Endometrial microvascular endothelial cells (primary cell): ENCODE measurements around the gene FAM24B. TPM values are rescaled to one million over a fixed set of nuclear protein-coding genes. Genes with fewer than 3 reads are reported as not detected.
"Not testable (repeated sequence)": the region's sequence is repeated elsewhere in the genome, so short reads cannot be mapped to it uniquely, and the experiment has no call there.

Experiments
- in situ Hi-C: cut with HindIII; loops from 2 replicates; pipeline ENCODE4 v1.10.0; 2017; ENCODE audit warnings: low sequenced_read_pairs, low pct_unique_long_range_greater_than_20kb; ENCODE audit errors: inconsistent ontology term
- total RNA-seq: library from RNA; depleted of rRNA; stranded (reverse); fragments of >200 nt; gene quantifications from one replicate; pipeline ENCODE4 v1.2.3, GENCODE V29; 2015; ENCODE audit errors: inconsistent ontology term

The FAM24B gene, protein sequence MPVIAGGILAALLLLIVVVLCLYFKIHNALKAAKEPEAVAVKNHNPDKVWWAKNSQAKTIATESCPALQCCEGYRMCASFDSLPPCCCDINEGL
- 10.5 TPM for total RNA-seq

DNA sequence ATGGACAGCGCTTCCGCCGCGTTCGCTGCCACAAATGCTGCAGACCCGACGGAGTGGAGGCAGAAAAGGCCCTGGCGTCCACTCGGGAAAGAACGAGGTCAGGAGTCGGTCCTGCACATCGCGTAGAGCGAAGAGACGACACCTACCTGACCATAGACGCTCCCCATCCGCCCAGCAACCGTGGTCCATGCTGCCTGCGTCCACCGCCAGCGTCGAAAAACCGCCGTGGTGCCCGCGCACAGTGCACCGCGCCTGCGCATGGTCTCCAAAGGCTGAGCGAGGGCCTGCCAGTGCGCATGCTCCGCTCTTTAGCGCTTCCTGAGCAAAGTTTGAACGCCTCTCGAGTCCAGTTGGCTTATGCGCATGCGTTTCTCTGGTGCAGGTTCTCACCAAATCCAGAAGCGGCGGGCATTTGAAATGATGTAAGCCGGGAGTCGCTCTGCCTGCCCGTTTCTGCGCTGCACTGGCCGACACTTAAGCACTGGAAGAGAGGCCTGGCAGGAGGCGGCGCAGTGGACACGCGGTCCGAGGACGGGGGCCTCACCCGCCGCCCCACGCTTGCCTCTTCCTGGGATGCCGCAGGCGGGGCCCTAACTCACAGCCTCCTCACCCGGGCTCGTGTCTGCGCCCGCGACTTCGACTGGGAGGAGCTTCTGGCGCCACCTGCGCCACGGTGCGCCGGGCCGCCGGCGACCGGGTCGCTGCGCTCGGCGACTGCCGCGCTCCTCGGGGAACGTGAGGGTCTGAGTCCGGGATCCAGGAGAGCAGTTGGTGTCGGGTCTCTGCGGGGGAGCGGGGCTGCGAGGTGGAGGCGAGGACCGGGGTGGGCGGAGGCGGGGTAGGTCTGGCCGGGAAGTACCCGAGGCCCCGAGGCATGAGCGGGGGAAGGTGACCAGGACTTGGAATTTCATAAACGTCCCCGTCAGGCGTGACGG lies at the start of gene FAM24B:
TSS of gene FAM24B (minus strand) at position 243 of the 935 bp plus-strand sequence. CDS start 29,066 bp downstream, outside the sequence.
- in situ Hi-C loops: no loop called here

GRCh38 chr10:122915700-122916099 lies 36.3 kb upstream of the FAM24B start:
- in situ Hi-C loops: no loop called here

DNA sequence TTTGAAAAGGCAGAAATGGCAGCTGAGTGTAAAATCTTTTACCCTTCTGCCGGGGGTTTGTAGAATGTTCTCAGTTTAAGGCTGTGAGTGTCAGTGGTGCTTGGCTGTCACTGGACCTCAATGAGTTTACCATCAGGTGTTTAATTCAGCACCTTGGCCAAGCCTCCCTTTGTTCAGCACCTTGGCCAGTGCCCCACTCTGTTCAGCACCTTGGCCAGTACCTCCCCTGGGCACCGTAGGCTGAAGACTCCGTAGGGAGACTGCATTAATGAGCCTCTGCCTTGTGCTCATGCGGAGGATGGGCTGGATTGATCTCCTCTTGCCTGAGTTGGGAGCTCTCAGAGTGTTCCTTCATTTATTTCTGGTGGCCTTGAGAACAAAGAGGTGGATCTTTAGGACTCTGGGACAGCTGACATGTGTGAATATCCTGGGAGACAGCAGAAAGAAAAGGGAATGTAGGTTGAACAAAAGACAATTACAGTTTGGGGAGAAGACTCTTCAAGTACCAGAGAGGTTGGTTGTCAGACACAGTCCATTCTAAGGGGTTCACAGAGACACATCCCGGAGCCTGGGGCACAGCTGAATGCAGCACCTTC lies 32.6 kb upstream of the FAM24B start:
- in situ Hi-C loops: no loop called here

GRCh38 chr10:122910310-122910709 lies 30.9 kb upstream of the FAM24B start, which contains the start of gene FAM24A:
FAM24A (plus strand) TSS chr10:122910610; CDS start chr10:122911635, 1,025 bp downstream.
- in situ Hi-C loops: no loop called here

DNA sequence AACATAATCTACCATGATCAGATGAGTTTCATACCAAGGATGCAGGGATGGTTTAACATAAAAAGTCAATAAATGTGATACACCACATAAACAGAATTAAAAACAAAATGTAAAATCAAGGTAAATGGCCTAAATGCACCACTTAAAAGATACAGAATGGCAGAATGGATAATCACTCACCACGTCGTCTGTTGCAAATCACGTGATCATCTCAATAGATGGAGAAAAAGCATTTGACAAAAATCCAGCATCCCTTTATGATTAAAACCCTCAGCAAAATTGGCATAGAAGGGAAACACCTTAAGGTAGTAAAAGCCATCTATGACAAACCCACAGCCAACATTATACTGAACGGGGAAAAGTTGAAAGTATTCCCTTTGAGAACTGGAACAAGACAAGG lies 24.5 kb upstream of the FAM24B start:
- in situ Hi-C loops: not testable (repeated sequence)

DNA sequence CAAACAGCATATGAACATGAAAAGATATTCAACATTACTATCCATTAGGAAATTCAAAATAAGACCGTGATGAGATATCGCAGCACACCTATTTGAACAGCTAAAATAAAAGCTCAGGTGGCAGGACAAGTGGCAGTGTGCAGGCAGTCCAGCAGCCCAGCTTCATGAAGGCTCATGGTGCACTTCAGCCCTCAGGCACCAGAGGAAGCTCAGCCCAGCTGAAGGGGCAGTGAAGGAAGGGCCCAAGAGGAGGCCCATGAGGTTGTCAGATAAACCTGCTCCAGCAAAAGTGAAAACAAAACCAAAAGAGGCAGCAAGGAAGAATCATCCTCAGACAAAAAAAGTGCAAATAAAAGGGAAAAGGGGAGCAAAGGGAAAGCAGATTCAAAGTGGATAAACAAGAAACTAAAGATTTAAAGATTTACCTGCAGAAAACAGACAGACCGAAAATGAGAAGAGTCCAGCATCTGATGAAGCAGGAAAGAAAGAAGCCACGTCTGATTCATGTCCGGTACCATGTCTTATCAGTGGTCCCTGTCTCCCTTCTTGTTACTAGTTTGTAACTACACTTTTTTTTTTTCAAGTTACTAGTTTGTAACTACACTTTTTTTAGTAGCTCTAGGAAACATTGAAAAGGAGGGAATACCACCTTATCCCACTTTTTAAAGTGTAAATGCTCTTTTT lies 15.0 kb upstream of the FAM24B start:
- in situ Hi-C loops: no loop called here

- in situ Hi-C loops: no loop called here
Observed at GRCh38 chr10:122884166-122884565, 4.8 kb upstream of the FAM24B start.

DNA sequence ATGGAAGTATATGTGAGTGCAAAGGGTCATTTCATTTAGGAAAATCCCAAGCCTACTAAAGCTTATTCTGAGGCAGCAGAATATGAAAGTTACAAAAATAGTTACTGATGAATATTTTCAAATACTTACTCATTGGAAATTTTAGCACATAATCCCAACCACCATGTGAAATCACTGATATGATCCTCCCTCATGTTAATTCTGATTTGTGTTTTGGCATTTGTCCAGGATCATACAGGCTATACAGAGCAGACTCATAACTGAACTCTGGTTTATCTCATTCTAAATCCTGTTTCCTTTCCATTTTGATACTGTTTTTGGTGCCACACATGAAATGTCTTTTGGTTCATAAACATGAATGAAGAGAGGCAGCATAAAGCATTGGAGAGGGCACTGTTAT lies 3.4 kb upstream of the FAM24B start:
- in situ Hi-C loops: no loop called here

GRCh38 chr10:122878799-122879338 lies 512 bp downstream of the FAM24B start:
- in situ Hi-C loops: no loop called here

GRCh38 chr10:122877264-122877663 lies 2.1 kb downstream of the FAM24B start:
- in situ Hi-C loops: no loop called here

- in situ Hi-C loops: no loop called here
Observed at GRCh38 chr10:122876467-122876855, 2.9 kb downstream of the FAM24B start.

DNA sequence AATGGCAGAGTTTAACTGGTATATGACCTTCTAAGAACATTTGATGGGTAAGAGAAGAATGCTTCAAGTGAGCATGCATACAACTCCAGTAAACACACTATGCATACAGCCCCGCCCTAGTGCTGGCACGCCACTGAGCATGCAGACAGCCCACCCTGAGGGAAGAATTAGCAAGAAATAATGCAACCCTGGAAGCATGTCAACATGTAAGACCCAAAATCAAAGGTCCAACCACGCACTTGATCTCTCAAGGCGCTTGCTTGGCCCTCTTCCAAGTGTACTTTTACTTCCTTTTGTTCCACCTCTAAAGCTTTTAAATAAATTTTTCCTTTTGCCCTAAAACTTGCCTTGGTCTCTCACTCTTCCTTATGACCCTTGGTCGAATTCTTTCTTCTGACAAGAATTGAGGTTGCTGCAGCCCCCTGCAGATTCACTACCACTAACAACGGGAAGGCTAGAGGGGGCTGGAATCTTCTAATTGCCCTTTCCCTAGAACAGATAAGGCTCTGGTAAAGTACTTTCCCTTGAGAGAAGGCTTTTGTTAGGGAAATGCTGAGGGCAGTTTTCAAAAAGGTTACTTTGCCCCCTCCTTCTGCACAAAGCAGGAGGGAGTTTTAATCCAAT lies 3.4 kb downstream of the FAM24B start:
- in situ Hi-C loops: no loop called here

GRCh38 chr10:122871947-122872346 lies 7.4 kb downstream of the FAM24B start:
- in situ Hi-C loops: not testable (repeated sequence)

DNA sequence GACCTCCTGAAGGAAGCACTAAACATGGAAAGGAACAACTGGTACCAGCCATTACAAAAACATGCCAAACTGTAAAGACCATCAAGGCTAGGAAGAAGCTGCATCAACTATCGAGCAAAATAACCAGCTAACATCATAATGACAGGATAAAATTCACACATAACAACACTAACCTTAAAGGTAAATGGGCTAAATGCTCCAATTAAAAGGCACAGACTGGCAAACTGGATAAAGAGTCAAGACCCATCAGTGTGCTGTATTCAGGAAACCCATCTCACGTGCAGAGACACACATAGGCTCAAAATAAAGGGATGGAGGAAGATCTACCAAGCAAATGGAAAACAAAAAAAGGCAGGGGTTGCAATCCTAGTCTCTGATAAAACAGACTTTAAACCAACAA lies 10.6 kb downstream of the FAM24B start:
- in situ Hi-C loops: not testable (repeated sequence)

GRCh38 chr10:122866757-122867482 lies 12.5 kb downstream of the FAM24B start:
- in situ Hi-C loops: not testable (repeated sequence)

GRCh38 chr10:122864901-122865300 lies 14.5 kb downstream of the FAM24B start:
- in situ Hi-C loops: no loop called here

- in situ Hi-C loops: no loop called here
Observed at GRCh38 chr10:122864194-122864592, 15.2 kb downstream of the FAM24B start.
